NAMALWA (cell line): ENCODE data around the gene ZBTB47.

Experiments used
- DNase-seq: peaks from one replicate; pipeline ENCODE4 v3.0.0-alpha.2; 2015; ENCODE audit warnings: low spot score

ZBTB47 gene

GRCh38 chr3:42699511-42699971, 46.0 kb downstream of the ZBTB47 start:
- no peak for DNase-seq

- no peak for DNase-seq
Measured at GRCh38 chr3:42700366-42701288, 47.1 kb downstream of the ZBTB47 start.

DNA sequence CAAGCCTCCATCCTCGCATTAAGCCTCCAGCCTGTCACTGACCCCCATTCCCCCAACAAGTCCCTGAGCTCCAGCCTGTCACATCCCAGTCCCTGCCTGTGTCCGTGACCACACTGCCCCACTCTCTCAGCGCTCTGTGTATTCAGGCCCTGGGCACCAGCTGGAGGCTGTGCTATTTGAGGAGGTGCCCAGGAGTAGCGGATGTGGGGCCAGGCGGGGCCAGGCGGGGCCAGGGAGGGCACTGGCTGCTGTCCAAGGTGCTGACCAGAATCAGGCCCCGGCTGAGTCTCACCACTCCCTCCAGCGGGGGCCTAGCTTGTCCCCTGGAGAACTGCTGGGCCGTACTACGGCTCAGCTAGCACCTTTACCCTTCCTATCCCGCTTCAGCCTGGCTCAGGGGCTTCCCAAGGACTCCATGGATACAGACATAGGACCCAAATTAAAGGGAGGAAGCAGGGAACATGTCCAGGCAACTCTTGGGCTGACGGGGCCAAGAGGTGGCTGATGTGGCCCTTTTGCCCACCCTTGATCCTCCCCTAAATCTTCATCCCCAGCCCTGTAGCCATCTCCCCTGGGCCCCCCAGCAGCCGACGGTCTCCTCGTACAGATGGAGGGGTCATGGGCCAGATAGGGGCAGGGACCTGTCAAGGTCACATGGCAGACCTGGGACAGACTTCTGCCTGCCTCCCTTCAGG, 48.0 kb downstream of the ZBTB47 start:
- peak; percentile 15 for DNase-seq

DNA sequence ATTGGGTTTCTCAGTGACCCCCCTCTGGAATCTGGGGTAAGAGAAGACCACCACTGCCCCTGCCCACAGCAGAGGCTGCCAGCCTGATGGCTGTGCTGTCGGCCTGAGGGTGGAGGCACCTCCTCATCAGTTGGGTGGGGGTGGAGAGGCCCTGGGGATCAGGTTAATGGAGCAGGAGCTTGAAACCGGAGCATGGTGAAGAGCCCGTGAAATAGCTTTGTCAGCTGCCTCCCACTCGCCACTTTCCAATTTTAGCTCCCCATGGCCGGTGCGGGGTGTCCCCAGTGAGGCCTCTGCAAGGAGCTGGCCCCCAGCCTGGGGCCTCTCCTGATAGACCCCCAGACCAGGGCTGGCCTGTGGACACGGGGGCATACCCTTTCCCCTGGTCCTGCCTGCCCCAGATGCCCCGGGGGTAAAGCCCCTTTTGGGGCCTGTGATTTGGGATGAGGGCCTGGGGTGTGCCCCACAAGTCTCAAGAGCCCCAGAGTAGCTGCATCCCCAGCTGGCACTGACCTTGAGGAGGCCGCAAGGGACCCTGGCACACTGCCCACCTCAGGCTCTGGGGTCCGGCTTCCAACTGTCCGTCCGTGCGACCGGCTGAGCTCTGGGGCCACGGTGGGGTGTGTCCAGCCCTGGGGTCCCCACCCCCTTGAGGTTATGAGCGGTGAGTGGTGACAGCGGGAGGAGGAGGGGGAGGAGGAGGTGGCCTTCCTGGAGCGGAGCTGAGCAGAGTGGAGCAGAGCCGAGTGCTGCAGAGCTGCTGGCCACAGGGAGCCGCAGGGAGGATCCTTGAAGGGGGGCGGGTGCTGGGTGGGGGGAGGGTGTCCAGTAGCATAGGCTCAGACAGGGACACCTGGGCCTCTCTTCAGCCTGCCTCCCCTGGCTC, 48.8 kb downstream of the ZBTB47 start, which contains the start of gene HHATL:
Gene HHATL (minus strand): TSS at position 733 of the 886 bp plus-strand sequence. CDS start 1,972 bp downstream, outside the sequence.
- no peak for DNase-seq

- no peak for DNase-seq
Measured at GRCh38 chr3:42702982-42703694, 49.6 kb downstream of the ZBTB47 start.

DNA sequence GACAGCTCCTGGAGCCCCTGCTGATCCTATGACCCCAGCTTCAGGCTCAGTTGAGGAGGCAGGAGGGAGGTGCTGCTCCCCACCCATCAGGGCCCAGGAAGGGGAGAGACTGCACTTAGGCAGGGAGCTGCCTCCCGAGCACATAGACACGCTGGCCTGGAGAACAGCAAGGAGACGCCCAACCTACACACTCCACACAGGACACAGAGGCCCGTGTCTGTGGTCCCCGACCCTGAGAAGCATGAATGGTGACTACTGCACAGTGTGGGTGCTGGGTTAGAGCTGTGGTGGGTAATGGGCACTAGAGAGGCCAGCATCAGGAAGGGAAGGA, 50.2 kb downstream of the ZBTB47 start:
- DNase-seq, result no peak

DNA sequence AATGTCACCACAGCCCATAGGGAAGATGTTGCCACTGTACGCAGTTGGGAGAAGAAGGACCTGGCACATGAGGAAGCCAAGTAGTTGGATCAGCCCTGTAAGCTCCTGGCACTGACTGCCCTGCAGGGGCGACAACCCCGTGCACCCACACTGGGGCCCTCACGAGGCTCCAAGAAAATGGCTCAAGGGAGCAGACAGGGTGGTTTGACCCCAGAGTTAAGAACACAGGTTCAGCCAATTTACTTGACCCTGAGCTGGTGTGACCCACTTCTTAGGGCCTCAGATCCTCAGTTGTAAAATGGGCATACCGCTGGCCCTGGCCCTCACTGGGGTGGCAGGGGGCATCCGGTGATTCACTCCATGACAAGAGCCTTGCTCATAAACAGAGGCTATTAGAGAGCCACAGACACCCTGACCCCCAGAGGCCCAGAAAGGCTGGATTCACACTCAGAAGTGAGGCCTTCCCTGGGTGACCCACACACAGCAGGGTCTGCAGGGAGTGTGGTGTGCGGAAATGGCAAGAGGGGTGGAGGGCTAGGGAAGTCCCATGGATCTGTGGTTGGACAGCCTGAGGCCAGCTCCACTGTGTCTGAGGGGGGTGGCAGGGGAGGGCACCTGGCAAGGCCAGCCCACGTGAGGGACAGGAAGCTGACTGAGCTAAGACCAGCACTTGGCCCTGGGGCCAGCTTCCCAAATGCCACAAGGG, 50.8 kb downstream of the ZBTB47 start:
- no peak for DNase-seq

GRCh38 chr3:42705058-42705767, 51.7 kb downstream of the ZBTB47 start:
- no peak for DNase-seq

GRCh38 chr3:42705962-42706585, 52.6 kb downstream of the ZBTB47 start:
- DNase-seq, result no peak

- DNase-seq, result no peak
Measured at GRCh38 chr3:42706721-42707619, 53.5 kb downstream of the ZBTB47 start.

DNA sequence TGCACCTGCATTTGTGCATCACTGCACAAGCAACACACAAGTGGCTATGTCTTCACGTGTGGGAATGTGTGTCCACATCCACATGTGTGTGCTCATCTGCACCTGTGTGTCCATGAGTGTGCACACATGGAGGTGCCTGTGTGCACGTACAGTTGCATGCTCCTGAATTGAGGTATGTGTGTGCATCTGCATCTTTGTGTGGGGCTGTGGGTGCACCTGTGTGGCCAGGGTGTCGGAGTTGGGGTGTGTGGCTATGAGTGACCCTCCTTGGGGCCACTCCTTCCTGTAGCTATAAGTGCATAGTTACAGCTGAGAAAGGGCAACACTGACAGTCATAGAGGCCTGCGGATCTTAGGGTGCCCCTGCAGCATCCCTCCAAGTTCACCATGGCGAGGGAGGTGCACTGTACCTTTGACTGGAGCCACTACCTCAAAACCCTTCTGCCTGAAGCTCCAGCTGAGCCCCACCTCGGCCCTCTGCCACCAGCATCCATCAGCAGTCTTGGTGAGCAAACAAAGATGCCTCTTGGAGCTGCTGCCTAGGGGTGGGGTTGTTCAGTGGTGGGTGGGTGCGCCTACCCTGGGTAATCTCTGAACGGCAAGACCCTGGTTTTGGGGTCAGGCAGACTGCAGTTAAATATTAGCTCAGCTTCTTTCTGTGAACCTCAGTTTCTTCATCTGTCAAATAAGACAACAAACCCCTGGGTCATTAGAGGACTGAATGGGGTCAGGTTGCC, 54.3 kb downstream of the ZBTB47 start:
- DNase-seq, result no peak

- DNase-seq, result no peak
Measured at GRCh38 chr3:42708611-42709151, 55.2 kb downstream of the ZBTB47 start.

GRCh38 chr3:42709621-42710020, 56.1 kb downstream of the ZBTB47 start:
- DNase-seq, result no peak

- no peak for DNase-seq
Measured at GRCh38 chr3:42710323-42711021, 57.0 kb downstream of the ZBTB47 start.

- DNase-seq, result no peak
Measured at GRCh38 chr3:42711491-42712343, 58.2 kb downstream of the ZBTB47 start.

DNA sequence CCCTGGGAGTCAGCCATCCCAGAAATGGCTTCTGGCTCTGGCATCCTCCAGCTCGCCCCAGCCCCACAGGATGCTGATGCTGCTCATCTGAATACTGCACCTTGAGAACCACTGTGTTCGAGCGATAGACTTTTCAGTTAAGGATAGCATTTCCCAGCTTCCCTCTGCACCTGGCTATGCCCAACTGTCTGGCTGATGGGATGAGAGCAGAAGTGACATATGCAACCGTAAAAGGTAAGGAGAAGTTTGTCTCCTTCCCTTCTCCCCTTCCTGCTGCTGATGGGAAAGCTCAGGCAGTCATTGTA, 58.8 kb downstream of the ZBTB47 start:
- DNase-seq, result no peak
